Measurements from ENCODE around the gene MOV10L1. TPM values are rescaled to one million over a fixed set of nuclear protein-coding genes. Genes with fewer than 3 reads are reported as not detected.
"Not testable (repeated sequence)": the region's sequence is repeated elsewhere in the genome, so short reads cannot be mapped to it uniquely, and the experiment has no call there.

Gene MOV10L1
- total RNA-seq, 2 donors from 2014 or later: 0.36 to 18.9 TPM

GRCh38 chr22:50085211-50085972, 4.4 kb upstream of the MOV10L1 start, which contains the start of gene MLC1:
Gene MLC1 (minus strand): TSS chr22:50085426. CDS start chr22:50084902, 524 bp downstream.
- 19% methylated on average over 29 of the region's 29 CpGs for WGBS
- Histone ChIP-seq H3K36me3 (no peaks in the 10 kb centered on the region), H3K27me3 (replicated peaks; ENCODE audit: insufficient read depth) (peaks cover 6% of the 10 kb centered on the region), H3K27ac (peak within 1 kb of the TSS in 1 of 2 donors; percentile 6), H3K4me1 (replicated peaks) (no peaks in the 10 kb centered on the region), H3K9me3 (no peaks in the 10 kb centered on the region), H3K4me3 (no peak within 1 kb of the TSS)
- no peak for DNase-seq (ENCODE audit: low spot score)
- TF ChIP-seq POLR2A (IDR thresholded peaks at IDR 0.05) (no peak), POLR2AphosphoS5 (IDR thresholded peaks at IDR 0.05) (no peak), CTCF (IDR thresholded peaks at IDR 0.05) (no peak)
- intact Hi-C loops (cut with DNase I): loop anchor here (10.0 kb wide), 1 partner anchor 49 kb away; no protein-coding TSS in a partner anchor

- DNase-seq (ENCODE audit: low spot score): no peak
- H3K4me1 ChIP-seq (replicated peaks): no peaks in the 10 kb centered on the region
- H3K36me3 ChIP-seq: no peaks in the 10 kb centered on the region
- 41% methylated on average over 5 of the region's 5 CpGs for WGBS
- H3K27ac ChIP-seq: no peak overlapping the region
- H3K27me3 ChIP-seq (replicated peaks; ENCODE audit: insufficient read depth): peaks cover 6% of the 10 kb centered on the region
- no peak for TF ChIP-seq POLR2AphosphoS5 (IDR thresholded peaks at IDR 0.05)
- no peak for TF ChIP-seq POLR2A (IDR thresholded peaks at IDR 0.05)
- TF ChIP-seq CTCF (IDR thresholded peaks at IDR 0.05): no peak
- intact Hi-C loops (cut with DNase I): loop anchor here (10.0 kb wide), 1 partner anchor 48 kb away; no protein-coding TSS in a partner anchor
- no peak overlapping the region for H3K4me3 ChIP-seq
- no peaks in the 10 kb centered on the region for H3K9me3 ChIP-seq
Measured at GRCh38 chr22:50086526-50086925, 3.3 kb upstream of the MOV10L1 start.

GRCh38 chr22:50086975-50087374, 2.8 kb upstream of the MOV10L1 start:
- not testable (repeated sequence) for H3K36me3 ChIP-seq; DNase-seq (ENCODE audit: low spot score); H3K9me3 ChIP-seq; H3K4me3 ChIP-seq; H3K4me1 ChIP-seq (replicated peaks); H3K27me3 ChIP-seq (replicated peaks; ENCODE audit: insufficient read depth)
- H3K27ac ChIP-seq: peak overlapping the region in 1 of 2 donors; percentile 3
- intact Hi-C loops (cut with DNase I): loop anchor here (10.0 kb wide), 1 partner anchor 48 kb away; no protein-coding TSS in a partner anchor
- WGBS: 81% methylated on average over 4 of the region's 4 CpGs

GRCh38 chr22:50087646-50088045, 2.2 kb upstream of the MOV10L1 start:
- Histone ChIP-seq H3K4me1 (replicated peaks) (no peaks in the 10 kb centered on the region), H3K36me3 (no peaks in the 10 kb centered on the region), H3K27ac (no peak overlapping the region), H3K4me3 (no peak overlapping the region), H3K27me3 (replicated peaks; ENCODE audit: insufficient read depth) (peaks cover 6% of the 10 kb centered on the region), H3K9me3 (no peaks in the 10 kb centered on the region)
- WGBS: 89% methylated on average over 8 of the region's 12 CpGs
- intact Hi-C loops (cut with DNase I): loop anchor here (10.0 kb wide), 1 partner anchor 47 kb away; no protein-coding TSS in a partner anchor
- DNase-seq (ENCODE audit: low spot score): no peak
- no peak for TF ChIP-seq CTCF (IDR thresholded peaks at IDR 0.05)
- TF ChIP-seq POLR2A (IDR thresholded peaks at IDR 0.05): no peak
- TF ChIP-seq POLR2AphosphoS5 (IDR thresholded peaks at IDR 0.05): no peak

GRCh38 chr22:50088096-50088495, 1.7 kb upstream of the MOV10L1 start:
- peaks cover 6% of the 10 kb centered on the region for H3K27me3 ChIP-seq (replicated peaks; ENCODE audit: insufficient read depth)
- no peak overlapping the region for H3K27ac ChIP-seq
- intact Hi-C loops (cut with DNase I): loop anchor here (10.0 kb wide), 1 partner anchor 47 kb away; no protein-coding TSS in a partner anchor
- no peak for DNase-seq (ENCODE audit: low spot score)
- WGBS: 95% methylated on average over 12 of the region's 12 CpGs
- H3K9me3 ChIP-seq: no peaks in the 10 kb centered on the region
- TF ChIP-seq POLR2A (IDR thresholded peaks at IDR 0.05): no peak
- no peak for TF ChIP-seq CTCF (IDR thresholded peaks at IDR 0.05)
- TF ChIP-seq POLR2AphosphoS5 (IDR thresholded peaks at IDR 0.05): no peak
- H3K4me3 ChIP-seq: no peak overlapping the region
- H3K4me1 ChIP-seq (replicated peaks): no peaks in the 10 kb centered on the region
- no peaks in the 10 kb centered on the region for H3K36me3 ChIP-seq
